NOMO-1 treated with DMSO at 0.1 percent for 48 hours (cell line): ENCODE data around the gene RNF149.
"Not testable (repeated sequence)": the region's sequence is repeated elsewhere in the genome, so short reads cannot be mapped to it uniquely, and the experiment has no call there.

ENCODE experiments used
- DNase-seq: peaks from one replicate; lab custom pipeline; 2025; ENCODE audit not compliant: unreplicated experiment; lab: John Stamatoyannopoulos, UW

The RNF149 gene

DNA sequence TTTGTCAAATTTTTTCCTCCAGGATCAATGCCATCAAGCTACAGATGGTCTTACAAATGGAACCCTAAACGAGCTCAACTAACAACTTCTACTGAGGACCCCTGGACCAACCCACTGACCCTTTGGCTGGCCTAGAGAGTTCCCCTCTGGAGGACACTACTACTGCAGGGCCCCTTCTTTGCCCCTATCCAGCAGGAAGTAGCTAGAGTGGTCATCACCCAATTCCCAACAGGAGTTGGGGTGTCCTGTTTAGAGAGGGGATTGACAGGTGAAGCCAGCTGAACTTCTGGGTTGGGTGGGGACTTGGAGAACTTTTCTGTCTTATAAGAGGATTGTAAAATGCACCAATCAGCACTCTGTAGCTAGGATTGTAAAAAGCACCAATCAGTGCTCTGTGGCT is 72.5 kb downstream of the RNF149 start:
- DNase-seq, result not testable (repeated sequence)

DNA sequence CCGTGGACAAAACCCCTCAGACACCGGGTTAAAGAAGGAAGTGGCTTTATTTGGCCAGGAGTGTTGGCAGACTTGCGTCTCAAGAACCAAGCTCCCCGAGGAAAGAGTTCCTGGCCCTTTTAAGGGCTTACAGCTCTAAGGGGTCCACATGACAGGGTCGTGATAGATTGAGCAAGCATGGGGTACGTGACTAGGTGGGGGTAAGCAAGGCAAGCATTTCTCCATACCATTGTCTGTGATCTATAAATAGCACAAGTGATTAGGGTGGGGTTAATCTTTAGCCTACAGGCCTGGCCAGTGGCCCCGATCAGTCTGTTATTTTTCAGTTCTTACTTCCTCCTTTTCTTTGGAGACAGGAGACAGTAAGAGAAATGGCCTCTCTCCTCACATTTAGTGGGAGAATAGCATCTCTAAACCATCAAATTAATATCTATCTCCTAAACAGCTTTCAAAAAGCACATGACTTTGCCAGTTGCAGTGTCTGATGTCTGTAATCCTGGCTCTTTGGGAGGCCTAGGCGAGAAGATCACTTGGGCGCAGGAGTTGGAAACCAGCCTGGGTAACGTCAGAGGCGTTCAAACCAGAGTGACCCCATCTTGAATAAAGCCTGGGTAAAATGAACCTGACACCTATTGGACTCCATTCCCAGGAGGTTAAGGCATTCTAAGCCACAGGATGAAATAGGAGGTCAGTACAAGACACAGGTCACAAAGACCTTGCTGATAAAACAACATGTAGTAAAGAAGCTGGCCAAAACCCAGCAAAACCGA is 74.1 kb downstream of the RNF149 start:
- peak; percentile 27 for DNase-seq

DNA sequence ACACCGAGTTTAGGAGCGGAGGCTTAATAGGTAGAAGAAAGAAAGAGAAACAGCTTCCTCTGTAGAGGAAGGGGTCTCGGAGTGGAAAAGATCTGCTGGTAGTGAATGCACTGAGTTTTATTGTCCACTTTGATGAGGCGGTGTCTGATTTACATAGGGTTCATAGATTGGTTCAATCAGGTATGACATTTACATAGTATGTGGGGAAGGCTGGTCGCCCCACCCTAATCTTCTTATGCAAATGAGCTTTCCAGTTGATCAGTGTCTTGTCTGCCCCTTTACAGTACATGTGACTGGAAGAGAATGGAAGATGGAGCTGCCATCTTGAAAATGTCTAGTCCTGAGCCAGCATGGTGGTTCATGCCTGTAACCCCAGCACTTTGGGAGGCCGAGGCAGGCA is 75.7 kb downstream of the RNF149 start:
- DNase-seq, result no peak

DNA sequence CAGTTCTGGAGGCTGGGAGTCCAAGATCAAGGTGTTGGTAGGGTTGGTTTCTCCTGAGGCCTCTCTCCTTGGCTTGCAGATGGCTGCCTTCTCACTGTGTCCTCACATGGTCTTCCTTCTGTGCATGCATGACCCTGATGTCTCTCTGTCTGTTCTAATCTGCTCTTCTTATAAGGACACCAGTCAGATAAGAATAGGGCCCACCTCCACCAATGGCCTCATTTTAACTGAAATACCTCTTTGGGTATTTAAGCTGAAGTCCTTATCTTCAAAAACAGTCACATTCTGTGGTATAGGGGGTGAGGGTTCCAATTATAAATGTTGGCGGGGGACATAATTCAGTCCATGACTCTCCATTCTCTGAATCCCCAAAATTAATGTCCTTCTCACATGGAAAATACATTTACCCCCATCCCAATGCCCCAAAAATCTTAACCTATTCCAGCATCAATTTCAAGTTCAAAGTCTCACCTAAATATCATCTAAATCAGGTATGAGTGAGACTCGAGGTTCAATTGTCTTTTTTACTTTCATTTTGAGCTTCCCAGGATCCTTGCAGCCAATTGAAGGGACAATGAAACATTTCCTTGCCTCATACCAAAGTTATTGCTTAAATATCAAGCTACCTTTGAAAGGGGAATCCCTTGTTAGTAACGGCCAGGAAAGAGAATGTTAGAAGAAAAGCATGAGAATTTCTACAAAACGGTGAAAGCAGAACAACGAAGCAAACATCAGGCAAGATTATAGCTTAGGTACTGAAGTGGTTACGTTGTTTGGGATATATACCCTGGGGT is 76.4 kb downstream of the RNF149 start:
- DNase-seq, result no peak

DNA sequence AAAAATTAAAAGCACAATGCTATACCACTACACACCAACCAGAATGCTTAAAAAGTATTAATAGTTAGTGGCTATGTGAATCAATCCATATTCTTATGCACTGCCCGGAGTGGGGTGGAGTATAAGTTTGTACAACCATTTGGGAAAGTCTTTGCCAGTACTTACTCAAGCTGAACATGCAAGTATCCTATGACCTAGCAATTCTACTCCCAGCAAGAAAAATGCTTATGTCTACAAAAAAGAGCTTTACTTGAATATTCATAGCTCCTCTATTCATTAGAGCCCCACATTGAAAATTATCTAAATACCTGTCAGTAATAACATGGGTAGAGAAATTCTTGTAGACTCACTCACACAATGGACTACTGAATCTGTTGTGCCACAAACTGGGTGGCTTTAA is 77.3 kb downstream of the RNF149 start:
- no peak for DNase-seq

DNA sequence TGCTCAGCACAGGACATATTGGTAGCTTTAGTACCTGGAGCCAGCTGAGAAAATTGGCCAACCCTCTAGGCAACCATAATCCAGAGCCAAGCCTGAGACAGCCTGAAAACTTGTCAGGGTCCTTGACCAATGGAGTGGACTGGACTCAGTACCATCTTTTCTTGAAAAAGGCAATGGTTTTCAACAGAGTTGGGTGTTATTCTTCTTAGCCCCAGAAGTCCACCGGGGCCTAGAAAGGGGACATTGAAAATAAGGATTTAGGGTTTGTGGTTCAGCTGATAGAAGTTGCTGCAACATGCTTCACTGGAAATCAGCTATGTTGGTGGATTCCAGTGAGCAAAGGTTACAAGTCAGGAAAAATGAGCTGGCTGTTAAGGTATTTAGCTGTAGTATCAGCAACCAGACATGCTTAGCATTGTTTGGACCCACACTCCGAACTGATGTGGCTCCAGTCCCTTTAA is 77.9 kb downstream of the RNF149 start:
- no peak for DNase-seq
